ENCODE measurements around the gene ILF2.

ILF2 gene

GRCh38 chr1:153628638-153629342, 42.0 kb downstream of the ILF2 start:
- no peak for DNase-seq (ENCODE audit: extremely low read depth in 1 of 2, low read depth in 1 of 2)

DNA sequence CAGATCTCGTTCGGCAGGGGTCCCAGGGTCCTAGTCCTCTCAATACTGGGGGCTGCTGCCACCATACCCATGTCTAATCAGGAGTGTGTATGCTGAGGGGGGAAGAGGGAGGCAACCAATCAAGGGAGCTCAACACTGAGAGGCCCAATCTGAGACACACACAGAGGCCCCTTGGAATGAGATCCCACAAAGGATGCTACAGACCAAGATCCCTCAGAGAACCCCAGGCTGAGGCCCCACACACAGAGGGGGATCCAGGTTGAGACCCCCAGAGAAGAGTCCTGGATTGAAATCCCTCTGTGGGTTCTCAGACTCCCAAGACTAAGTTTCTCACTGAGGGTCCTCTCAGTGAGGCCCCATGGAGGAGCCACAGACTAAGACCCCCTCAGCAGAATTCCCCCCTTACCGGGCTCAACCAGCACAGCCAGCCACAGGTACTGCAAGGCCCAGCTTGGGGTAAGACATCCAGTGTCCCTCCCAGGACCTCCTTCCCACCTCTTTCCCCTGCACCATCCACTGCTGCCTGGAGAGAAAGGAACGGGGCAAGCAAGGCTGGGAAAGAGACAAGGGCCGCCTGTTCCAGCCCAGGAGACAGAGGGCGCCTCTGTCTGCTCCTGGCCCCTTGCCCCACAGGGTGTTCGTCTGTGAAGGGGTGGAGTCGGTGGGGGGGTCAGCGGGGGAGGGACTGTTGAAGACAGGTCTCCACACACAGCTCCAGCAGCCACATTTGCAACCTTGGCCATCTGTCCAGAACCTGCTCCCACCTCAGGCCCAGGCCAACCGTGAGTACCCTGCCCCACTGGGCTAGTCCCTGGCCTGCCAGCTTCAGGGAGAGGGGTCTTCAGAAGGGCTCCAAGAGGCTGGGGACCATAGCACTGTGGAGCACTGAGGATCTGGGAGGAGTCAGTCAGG, 42.8 kb downstream of the ILF2 start, which contains the start of gene S100A1:
Gene S100A1, plus strand, starts transcription at position 720 of the 912 bp plus-strand sequence. CDS start 2,088 bp downstream, outside the sequence.
- no peak for DNase-seq (ENCODE audit: extremely low read depth in 1 of 2, low read depth in 1 of 2)

DNA sequence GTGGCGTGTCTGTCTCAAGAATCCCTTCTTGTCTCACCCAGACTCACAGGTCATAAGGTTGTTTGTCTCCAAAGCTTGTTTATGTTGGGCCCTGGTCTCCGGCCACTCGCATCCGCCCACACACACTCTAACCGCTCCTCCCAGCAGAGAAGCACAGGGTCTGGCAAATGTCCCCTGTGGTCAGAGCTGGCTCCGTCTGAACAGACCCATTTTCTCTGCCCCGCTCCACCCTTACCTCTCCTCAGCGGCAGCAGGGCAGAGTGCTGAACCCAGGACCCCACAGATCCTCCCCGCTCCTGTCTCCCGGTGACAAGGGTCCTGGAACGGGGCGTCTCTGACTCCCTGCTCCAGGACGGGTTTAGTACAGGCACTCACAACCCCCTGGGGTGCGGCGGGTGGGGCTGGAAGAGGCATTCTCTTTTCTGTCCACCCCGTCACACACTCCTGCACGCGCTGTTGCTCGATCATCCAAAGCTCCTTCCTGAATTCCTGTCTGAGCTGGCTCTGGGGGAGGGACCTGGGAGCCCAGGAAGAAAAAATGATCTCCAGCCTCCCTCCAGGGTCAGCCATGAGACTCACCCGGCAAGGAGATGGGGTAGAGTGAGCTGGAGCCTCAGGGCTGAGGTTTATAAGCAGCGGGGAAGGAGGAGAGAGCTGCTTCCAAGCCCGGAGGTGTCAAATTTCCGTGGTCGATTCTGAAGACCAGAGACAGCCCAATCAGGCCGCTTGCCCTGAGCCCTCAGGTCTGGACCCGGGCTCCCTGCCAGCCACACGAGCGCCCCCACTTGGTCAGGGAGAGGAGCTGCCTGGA, 43.7 kb downstream of the ILF2 start, which contains the start of gene S100A13:
Gene S100A13, minus strand, starts transcription at position 602 of the 811 bp plus-strand sequence. CDS start 1,033 bp downstream, outside the sequence.
- no peak for DNase-seq (ENCODE audit: extremely low read depth in 1 of 2, low read depth in 1 of 2)

- DNase-seq (ENCODE audit: extremely low read depth in 1 of 2, low read depth in 1 of 2): no peak
Observed at GRCh38 chr1:153626477-153626903, 44.3 kb downstream of the ILF2 start.

GRCh38 chr1:153624965-153625611, 45.7 kb downstream of the ILF2 start:
- DNase-seq (ENCODE audit: extremely low read depth in 1 of 2, low read depth in 1 of 2): no peak

DNA sequence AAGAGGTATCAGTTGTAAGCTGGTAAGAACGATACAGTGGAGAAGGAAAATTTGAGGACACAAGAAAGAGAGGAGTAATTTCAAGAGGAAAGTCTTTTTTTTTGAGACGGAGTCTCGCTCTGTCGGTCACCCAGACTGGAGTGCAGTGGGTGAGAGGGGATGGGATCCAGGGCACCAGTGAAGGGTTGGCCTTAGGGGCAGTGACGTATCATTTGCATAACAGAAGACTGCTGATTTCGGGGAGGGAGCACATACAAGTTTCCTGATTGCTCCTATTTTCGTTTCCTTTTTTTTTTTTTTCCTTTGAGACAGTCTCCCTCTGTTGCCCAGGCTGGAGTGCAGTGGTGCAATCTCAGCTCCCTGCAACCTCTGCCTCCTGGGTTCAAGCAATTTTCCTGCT, 47.7 kb downstream of the ILF2 start:
- no peak for DNase-seq (ENCODE audit: extremely low read depth in 1 of 2, low read depth in 1 of 2)

GRCh38 chr1:153619171-153619570, 51.6 kb downstream of the ILF2 start:
- DNase-seq (ENCODE audit: extremely low read depth in 1 of 2, low read depth in 1 of 2): no peak

DNA sequence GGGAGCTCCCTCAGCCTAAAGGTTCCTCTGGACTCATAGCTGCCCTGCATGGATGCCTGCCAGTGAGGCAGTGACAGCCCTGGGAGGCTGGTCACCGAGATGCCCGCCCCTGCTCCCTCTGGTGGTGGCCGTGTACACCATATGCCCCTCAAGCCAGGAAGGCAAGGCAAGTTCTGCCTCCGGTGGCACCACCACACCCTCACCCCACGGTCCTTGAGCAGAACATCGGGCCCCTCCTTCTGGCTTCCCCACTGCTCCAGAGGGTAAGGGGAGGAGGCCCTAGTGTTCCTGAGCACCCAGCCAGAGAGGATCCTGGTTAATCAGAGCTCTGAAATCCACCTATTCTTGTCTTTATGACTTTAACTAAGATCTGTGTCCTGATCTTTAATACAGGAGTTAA, 53.1 kb downstream of the ILF2 start:
- DNase-seq (ENCODE audit: extremely low read depth in 1 of 2, low read depth in 1 of 2): peak in 1 of 2 donors; percentile 24

DNA sequence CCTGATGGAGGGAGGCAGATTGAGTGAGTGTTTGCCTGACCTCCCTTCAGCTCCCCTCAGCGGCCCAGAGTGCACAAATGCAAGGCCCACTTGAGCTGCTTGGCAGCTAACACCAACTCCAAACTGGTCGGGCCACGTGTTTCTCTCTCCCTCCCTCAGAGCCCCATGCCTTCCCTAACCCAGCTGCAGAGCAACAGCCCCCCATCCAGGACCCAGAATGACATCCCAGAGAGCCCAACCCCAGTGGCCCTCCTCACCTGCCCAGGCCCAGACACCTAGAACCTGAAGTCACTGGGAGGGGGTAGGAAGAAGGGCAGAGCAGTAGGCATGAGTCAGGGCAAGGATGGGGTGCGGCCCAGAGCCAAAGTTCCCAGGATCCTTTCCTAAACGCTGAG, 53.9 kb downstream of the ILF2 start:
- no peak for DNase-seq (ENCODE audit: extremely low read depth in 1 of 2, low read depth in 1 of 2)

DNA sequence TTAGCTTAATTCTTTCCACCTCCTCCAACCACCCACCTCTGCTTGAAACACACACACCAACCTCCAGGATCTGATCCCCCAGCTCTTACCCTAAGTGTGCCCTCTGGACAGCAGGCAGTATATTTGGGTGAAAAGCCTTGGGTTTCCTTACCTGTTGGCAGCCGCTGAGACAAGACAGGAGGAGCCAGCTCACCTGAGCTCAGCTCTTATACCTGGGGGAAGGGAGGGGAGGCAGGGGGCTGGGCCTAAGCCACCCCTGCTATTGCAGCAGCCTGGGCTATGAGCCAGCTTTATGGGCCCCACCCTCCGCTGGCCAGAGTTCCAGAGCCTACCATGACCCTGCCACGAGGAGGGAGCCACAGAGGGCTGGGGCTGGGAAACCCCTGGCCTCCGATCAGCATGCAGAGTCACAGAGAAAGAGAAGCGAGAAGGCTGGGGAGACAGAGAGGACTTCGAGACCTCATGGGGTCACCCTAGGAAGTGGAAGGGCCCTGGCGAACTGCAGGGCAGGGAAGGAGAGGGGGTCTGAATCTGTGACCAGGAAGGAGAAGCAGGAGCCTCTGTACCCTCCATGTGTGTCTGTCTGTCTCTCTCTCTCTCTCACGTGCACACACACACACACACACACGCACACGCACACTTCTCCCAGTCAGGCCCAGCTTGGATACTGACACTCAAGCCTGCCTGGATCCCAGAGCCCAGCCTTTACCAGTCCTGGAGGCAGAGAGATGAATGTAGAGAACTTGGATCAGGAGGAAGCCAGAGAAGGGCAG, 54.5 kb downstream of the ILF2 start, which contains the start of gene S100A14:
Gene S100A14, minus strand, starts transcription at position 182 of the 773 bp plus-strand sequence. CDS start 467 bp downstream, outside the sequence.
- no peak for DNase-seq (ENCODE audit: extremely low read depth in 1 of 2, low read depth in 1 of 2)

GRCh38 chr1:153615406-153615805, 55.4 kb downstream of the ILF2 start:
- no peak for DNase-seq (ENCODE audit: extremely low read depth in 1 of 2, low read depth in 1 of 2)

- no peak for DNase-seq (ENCODE audit: extremely low read depth in 1 of 2, low read depth in 1 of 2)
Observed at GRCh38 chr1:153614906-153615305, 55.9 kb downstream of the ILF2 start.

DNA sequence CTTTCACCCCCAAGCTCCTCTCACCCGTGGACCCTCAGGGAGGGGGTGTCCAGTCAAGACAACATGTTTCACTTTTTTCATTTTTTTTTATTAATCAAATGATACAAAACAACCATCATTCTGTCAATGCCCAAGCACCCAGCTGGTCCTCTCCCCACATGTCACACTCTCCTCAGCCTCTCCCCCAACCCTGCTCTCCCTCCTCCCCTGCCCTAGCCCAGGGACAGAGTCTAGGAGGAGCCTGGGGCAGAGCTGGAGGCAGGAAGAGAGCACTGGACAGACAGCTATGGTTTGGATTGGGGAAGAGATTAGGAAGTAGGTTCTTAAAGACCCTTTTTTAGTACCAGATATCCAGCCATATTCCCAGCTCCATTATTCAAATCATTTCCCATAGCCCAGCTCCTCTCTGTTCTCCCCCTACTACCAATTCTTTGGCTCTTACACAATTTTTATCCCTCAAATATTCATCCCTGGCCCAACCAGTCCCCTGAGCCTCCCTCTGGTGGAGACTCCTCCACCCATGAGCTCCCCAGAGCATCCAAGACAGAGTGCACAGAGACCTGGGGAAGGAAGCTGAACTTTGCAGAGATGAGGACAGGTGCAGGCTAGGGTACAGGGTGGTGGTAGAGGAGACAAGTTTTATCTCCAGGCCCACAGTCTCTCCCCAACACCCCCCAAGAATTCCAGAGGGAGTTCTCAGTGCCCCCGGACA, 56.4 kb downstream of the ILF2 start:
- DNase-seq (ENCODE audit: extremely low read depth in 1 of 2, low read depth in 1 of 2): no peak

GRCh38 chr1:153613406-153613805, 57.4 kb downstream of the ILF2 start:
- DNase-seq (ENCODE audit: extremely low read depth in 1 of 2, low read depth in 1 of 2): no peak

GRCh38 chr1:153612755-153613331, 58.0 kb downstream of the ILF2 start, which contains the start of gene S100A16:
TSS of gene S100A16 (minus strand) at chr1:153613137. CDS start at chr1:153608151, 4,986 bp downstream.
- DNase-seq (ENCODE audit: extremely low read depth in 1 of 2, low read depth in 1 of 2): no peak

DNA sequence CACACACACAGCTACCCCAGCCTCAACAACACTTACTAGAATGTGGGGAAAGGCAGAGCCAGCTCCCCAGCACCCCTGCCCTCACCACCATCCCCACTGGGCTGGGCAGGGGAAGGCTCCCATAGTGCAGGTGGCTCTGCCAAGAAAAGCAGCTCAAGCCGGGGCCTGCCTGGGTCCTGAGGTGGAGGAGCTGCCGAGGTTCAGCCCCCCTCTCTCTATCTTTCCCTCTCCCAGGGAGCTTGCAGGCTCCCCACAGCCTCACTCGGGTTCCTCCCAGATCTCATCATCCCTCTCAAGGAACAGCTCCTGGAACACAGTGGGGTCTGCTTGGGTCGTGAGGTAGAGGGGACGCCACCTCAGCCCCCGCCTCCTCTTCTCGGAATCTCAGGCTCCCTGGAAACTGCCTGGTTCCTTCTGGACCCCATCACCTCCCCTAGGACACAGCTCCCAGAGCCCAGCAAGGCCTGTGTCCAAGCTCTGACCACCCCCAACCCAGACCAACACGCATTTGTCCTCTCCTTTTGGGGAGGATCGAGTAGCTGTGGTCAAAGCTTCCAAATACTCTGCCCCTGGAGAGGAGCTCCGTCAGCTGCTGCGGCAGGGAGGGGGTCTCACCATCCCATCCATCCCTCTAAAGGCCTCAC, 58.6 kb downstream of the ILF2 start:
- DNase-seq (ENCODE audit: extremely low read depth in 1 of 2, low read depth in 1 of 2): no peak

Data from activated CD8-positive, alpha-beta memory T cell treated with anti-CD3 and anti-CD28 coated beads for 1 hour (primary cell).